Activated CD4-positive, alpha-beta T cell treated with anti-CD3 and anti-CD28 coated beads, Interleukin-2, amount 10 ng/mL, durations not matched to agents 24 days and 14 days (primary cell): Measurements from ENCODE around the gene IQSEC3. TPM values are rescaled to one million over a fixed set of nuclear protein-coding genes. Genes with fewer than 3 reads are reported as not detected.

ENCODE experiments used
- DNase-seq: peaks from one replicate; pipeline ENCODE4 v3.0.0; 2022
- H3K27ac Mint-ChIP-seq: one replicate; pipeline ENCODE4 v1.8.0; 2022; ENCODE audit warnings: mild to moderate bottlenecking, mixed read lengths
- H3K27me3 Mint-ChIP-seq: one replicate; pipeline ENCODE4 v1.8.0; 2022; ENCODE audit warnings: mixed read lengths
- H3K36me3 Mint-ChIP-seq: one replicate; pipeline ENCODE4 v1.8.0; 2022; ENCODE audit warnings: low read depth, mild to moderate bottlenecking, mixed read lengths
- H3K4me1 Mint-ChIP-seq: one replicate; pipeline ENCODE4 v1.8.0; 2021; ENCODE audit warnings: mixed read lengths
- H3K4me3 Mint-ChIP-seq: one replicate; pipeline ENCODE4 v1.8.0; 2022; ENCODE audit warnings: mild to moderate bottlenecking, moderate library complexity, mixed read lengths
- H3K9me3 Mint-ChIP-seq: one replicate; pipeline ENCODE4 v1.8.0; 2021; ENCODE audit warnings: mixed read lengths
- intact Hi-C: fragments of 100-400 bp; cut with micrococcal nuclease; formaldehyde crosslinking; loops from one replicate; pipeline ENCODE4 v1.15.1; 2023
- total RNA-seq: library from RNA; stranded (reverse); gene quantifications from 2 replicates; pipeline ENCODE4 v1.2.3, GENCODE V29; 2022

Gene IQSEC3
- total RNA-seq, 1 donor from 2014 or later, result 0.05 TPM

GRCh38 chr12:138898-139534 lies 72.4 kb downstream of the IQSEC3 start:
- H3K9me3 Mint-ChIP-seq, result no peaks in the 10 kb centered on the region
- H3K4me3 Mint-ChIP-seq, result no peak overlapping the region
- intact Hi-C loops, result no loop called here

GRCh38 chr12:139585-139984 lies 73.0 kb downstream of the IQSEC3 start:
- Mint-ChIP-seq H3K4me3 (no peak overlapping the region), H3K36me3 (no peaks in the 10 kb centered on the region), H3K27me3 (peaks cover 23% of the 10 kb centered on the region), H3K9me3 (no peaks in the 10 kb centered on the region), H3K4me1 (peaks cover 7% of the 10 kb centered on the region), H3K27ac (no peak overlapping the region)
- DNase-seq, result no peak
- intact Hi-C loops, result no loop called here

More at GRCh38 chr12:138898-139534, 72.4 kb downstream of the IQSEC3 start:
- Mint-ChIP-seq H3K27ac (no peak overlapping the region), H3K4me1 (peaks cover 2% of the 10 kb centered on the region), H3K27me3 (peaks cover 23% of the 10 kb centered on the region), H3K36me3 (no peaks in the 10 kb centered on the region)
- DNase-seq, result peak; percentile 59

- no peak for DNase-seq
- Mint-ChIP-seq H3K27me3 (peaks cover 23% of the 10 kb centered on the region), H3K27ac (no peak overlapping the region), H3K4me3 (no peak overlapping the region), H3K36me3 (no peaks in the 10 kb centered on the region), H3K4me1 (peaks cover 8% of the 10 kb centered on the region), H3K9me3 (no peaks in the 10 kb centered on the region)
- intact Hi-C loops, result no loop called here
These were observed 73.6 kb downstream of the IQSEC3 start for GRCh38 chr12:140162-140561.

GRCh38 chr12:143964-144649 lies 77.5 kb downstream of the IQSEC3 start:
- intact Hi-C loops, result no loop called here
- Mint-ChIP-seq H3K4me1 (peaks cover 8% of the 10 kb centered on the region), H3K4me3 (no peak overlapping the region), H3K36me3 (no peaks in the 10 kb centered on the region), H3K27ac (no peak overlapping the region), H3K9me3 (no peaks in the 10 kb centered on the region), H3K27me3 (peaks cover 20% of the 10 kb centered on the region)
- no peak for DNase-seq

GRCh38 chr12:144650-145284 lies 78.2 kb downstream of the IQSEC3 start:
- H3K4me3 Mint-ChIP-seq, result no peak overlapping the region
- peaks cover 13% of the 10 kb centered on the region for H3K27me3 Mint-ChIP-seq

GRCh38 chr12:145369-145960 lies 78.9 kb downstream of the IQSEC3 start:
- intact Hi-C loops, result no loop called here
- Mint-ChIP-seq H3K4me1 (peaks cover 7% of the 10 kb centered on the region), H3K9me3 (no peaks in the 10 kb centered on the region), H3K4me3 (no peak overlapping the region), H3K27me3 (peaks cover 6% of the 10 kb centered on the region), H3K36me3 (no peaks in the 10 kb centered on the region), H3K27ac (no peak overlapping the region)
- DNase-seq, result no peak

More at GRCh38 chr12:144650-145284, 78.2 kb downstream of the IQSEC3 start:
- DNase-seq, result peak; percentile 58
- Mint-ChIP-seq H3K9me3 (no peaks in the 10 kb centered on the region), H3K36me3 (no peaks in the 10 kb centered on the region), H3K4me1 (peaks cover 7% of the 10 kb centered on the region), H3K27ac (no peak overlapping the region)
- intact Hi-C loops, result no loop called here

- H3K27me3 Mint-ChIP-seq, result no peaks in the 10 kb centered on the region
- H3K36me3 Mint-ChIP-seq, result no peaks in the 10 kb centered on the region
- H3K27ac Mint-ChIP-seq, result no peak overlapping the region
- no peaks in the 10 kb centered on the region for H3K9me3 Mint-ChIP-seq
- DNase-seq, result no peak
- peaks cover 7% of the 10 kb centered on the region for H3K4me1 Mint-ChIP-seq
- intact Hi-C loops, result no loop called here
- H3K4me3 Mint-ChIP-seq, result no peak overlapping the region
These were observed 80.7 kb downstream of the IQSEC3 start for GRCh38 chr12:147242-147641.

GRCh38 chr12:148676-149416 lies 82.3 kb downstream of the IQSEC3 start:
- H3K4me1 Mint-ChIP-seq, result peaks cover 7% of the 10 kb centered on the region
- no peaks in the 10 kb centered on the region for H3K36me3 Mint-ChIP-seq
- intact Hi-C loops, result no loop called here
- no peak for DNase-seq
- no peaks in the 10 kb centered on the region for H3K9me3 Mint-ChIP-seq
- no peak overlapping the region for H3K4me3 Mint-ChIP-seq
- no peaks in the 10 kb centered on the region for H3K27me3 Mint-ChIP-seq
- H3K27ac Mint-ChIP-seq, result no peak overlapping the region

GRCh38 chr12:151579-151978 lies 85.0 kb downstream of the IQSEC3 start:
- intact Hi-C loops, result no loop called here
- Mint-ChIP-seq H3K27ac (no peak overlapping the region), H3K9me3 (no peaks in the 10 kb centered on the region), H3K27me3 (no peaks in the 10 kb centered on the region), H3K4me3 (no peak overlapping the region), H3K4me1 (no peaks in the 10 kb centered on the region), H3K36me3 (no peaks in the 10 kb centered on the region)
- no peak for DNase-seq

GRCh38 chr12:152440-152839 lies 85.9 kb downstream of the IQSEC3 start:
- DNase-seq, result no peak
- no peaks in the 10 kb centered on the region for H3K36me3 Mint-ChIP-seq
- intact Hi-C loops, result no loop called here

GRCh38 chr12:153080-153746 lies 86.6 kb downstream of the IQSEC3 start:
- H3K27ac Mint-ChIP-seq, result no peak overlapping the region
- H3K9me3 Mint-ChIP-seq, result no peaks in the 10 kb centered on the region
- H3K4me1 Mint-ChIP-seq, result no peaks in the 10 kb centered on the region
- peak; percentile 82 for DNase-seq
- no peak overlapping the region for H3K4me3 Mint-ChIP-seq
- H3K36me3 Mint-ChIP-seq, result no peaks in the 10 kb centered on the region
- H3K27me3 Mint-ChIP-seq, result no peaks in the 10 kb centered on the region
- intact Hi-C loops, result no loop called here

More at GRCh38 chr12:152440-152839, 85.9 kb downstream of the IQSEC3 start:
- Mint-ChIP-seq H3K27me3 (no peaks in the 10 kb centered on the region), H3K9me3 (no peaks in the 10 kb centered on the region), H3K4me3 (no peak overlapping the region), H3K4me1 (no peaks in the 10 kb centered on the region), H3K27ac (no peak overlapping the region)

- Mint-ChIP-seq H3K9me3 (no peaks in the 10 kb centered on the region), H3K36me3 (no peaks in the 10 kb centered on the region), H3K4me3 (no peak overlapping the region), H3K4me1 (no peaks in the 10 kb centered on the region), H3K27ac (no peak overlapping the region), H3K27me3 (no peaks in the 10 kb centered on the region)
- no peak for DNase-seq
- intact Hi-C loops, result no loop called here
These were observed 87.5 kb downstream of the IQSEC3 start for GRCh38 chr12:154058-154457.

GRCh38 chr12:155006-155405 lies 88.4 kb downstream of the IQSEC3 start:
- H3K27ac Mint-ChIP-seq, result no peak overlapping the region
- H3K4me3 Mint-ChIP-seq, result no peak overlapping the region
- DNase-seq, result no peak
- H3K9me3 Mint-ChIP-seq, result no peaks in the 10 kb centered on the region
- H3K36me3 Mint-ChIP-seq, result no peaks in the 10 kb centered on the region
- intact Hi-C loops, result no loop called here
- H3K4me1 Mint-ChIP-seq, result no peaks in the 10 kb centered on the region
- no peaks in the 10 kb centered on the region for H3K27me3 Mint-ChIP-seq
